Stimulated activated CD8-positive, alpha-beta memory T cell treated with anti-CD3 and anti-CD28 coated beads, Interleukin-12 subunit alpha, Interleukin-12 subunit beta, amount 100 ng/mL, for 4 hours (primary cell): ENCODE data around the gene SLC39A13.

ENCODE experiments used
- DNase-seq: peaks from one replicate; pipeline ENCODE4 v3.0.0-alpha.2; 2020; ENCODE audit warnings: low read depth

SLC39A13 gene

GRCh38 chr11:47430524-47430923 lies 22.1 kb downstream of the SLC39A13 start:
- DNase-seq, result no peak

- DNase-seq, result no peak
These were observed 23.1 kb downstream of the SLC39A13 start for GRCh38 chr11:47431356-47432083.

- no peak for DNase-seq
These were observed 24.8 kb downstream of the SLC39A13 start for GRCh38 chr11:47433157-47433556.

- DNase-seq, result no peak
These were observed 25.8 kb downstream of the SLC39A13 start for GRCh38 chr11:47434011-47434786.

- no peak for DNase-seq
These were observed 27.3 kb downstream of the SLC39A13 start for GRCh38 chr11:47435687-47436086.

GRCh38 chr11:47436726-47437125 lies 28.3 kb downstream of the SLC39A13 start:
- no peak for DNase-seq

GRCh38 chr11:47437218-47437745 lies 28.9 kb downstream of the SLC39A13 start:
- DNase-seq, result no peak

- DNase-seq, result no peak
These were observed 29.5 kb downstream of the SLC39A13 start for GRCh38 chr11:47437746-47438418.

GRCh38 chr11:47438721-47439120 lies 30.3 kb downstream of the SLC39A13 start:
- no peak for DNase-seq

- no peak for DNase-seq
These were observed 31.7 kb downstream of the SLC39A13 start for GRCh38 chr11:47440054-47440476.

- no peak for DNase-seq
These were observed 33.0 kb downstream of the SLC39A13 start for GRCh38 chr11:47441421-47441820.

GRCh38 chr11:47442514-47442913 lies 34.1 kb downstream of the SLC39A13 start:
- DNase-seq, result no peak

GRCh38 chr11:47443028-47443700 lies 34.8 kb downstream of the SLC39A13 start:
- DNase-seq, result no peak

GRCh38 chr11:47443817-47444216 lies 35.4 kb downstream of the SLC39A13 start:
- no peak for DNase-seq

- DNase-seq, result no peak
These were observed 37.5 kb downstream of the SLC39A13 start for GRCh38 chr11:47445840-47446239.

GRCh38 chr11:47446833-47447232 lies 38.4 kb downstream of the SLC39A13 start:
- DNase-seq, result no peak

GRCh38 chr11:47447906-47448305 lies 39.5 kb downstream of the SLC39A13 start:
- DNase-seq, result no peak

GRCh38 chr11:47448566-47449427 lies 40.4 kb downstream of the SLC39A13 start, which contains the start of gene RAPSN:
Gene RAPSN (minus strand): TSS chr11:47449136. CDS start chr11:47448964, 172 bp downstream.
- no peak for DNase-seq

- DNase-seq, result no peak
These were observed 41.2 kb downstream of the SLC39A13 start for GRCh38 chr11:47449541-47449940.

- no peak for DNase-seq
These were observed 43.0 kb downstream of the SLC39A13 start for GRCh38 chr11:47451436-47451835.

GRCh38 chr11:47451990-47452389 lies 43.6 kb downstream of the SLC39A13 start:
- DNase-seq, result no peak
